ENCODE data around the gene SMTNL2.
A peak's percentile ranks its signal among the peaks of the same experiment; 100 is the strongest.

SMTNL2 gene

GRCh38 chr17:4584101-4584916 is at the start of gene SMTNL2:
Gene SMTNL2, plus strand, starts transcription at chr17:4584529. Its CDS starts 77 bp downstream, at chr17:4584606.
- DNase-seq (ENCODE audit: low spot score): peak; percentile 69

GRCh38 chr17:4534928-4535666 is 49.2 kb upstream of the SMTNL2 start:
- DNase-seq (ENCODE audit: low spot score): no peak

- DNase-seq (ENCODE audit: low spot score): no peak
Observed at GRCh38 chr17:4535667-4536258, 48.6 kb upstream of the SMTNL2 start.

- DNase-seq (ENCODE audit: low spot score): no peak
Observed at GRCh38 chr17:4536259-4536741, 48.0 kb upstream of the SMTNL2 start.

GRCh38 chr17:4536742-4537411 is 47.5 kb upstream of the SMTNL2 start:
- no peak for DNase-seq (ENCODE audit: low spot score)

GRCh38 chr17:4537451-4538235 is 46.7 kb upstream of the SMTNL2 start:
- DNase-seq (ENCODE audit: low spot score): no peak

GRCh38 chr17:4538236-4539002 is 45.9 kb upstream of the SMTNL2 start:
- no peak for DNase-seq (ENCODE audit: low spot score)

GRCh38 chr17:4539025-4539424 is 45.3 kb upstream of the SMTNL2 start:
- DNase-seq (ENCODE audit: low spot score): no peak

- no peak for DNase-seq (ENCODE audit: low spot score)
Observed at GRCh38 chr17:4539576-4540223, 44.6 kb upstream of the SMTNL2 start.

GRCh38 chr17:4540224-4540651 is 44.1 kb upstream of the SMTNL2 start:
- peak; percentile 75 for DNase-seq (ENCODE audit: low spot score)

GRCh38 chr17:4540687-4541327 is 43.5 kb upstream of the SMTNL2 start:
- DNase-seq (ENCODE audit: low spot score): no peak

- no peak for DNase-seq (ENCODE audit: low spot score)
Observed at GRCh38 chr17:4541328-4542002, 42.9 kb upstream of the SMTNL2 start.

- DNase-seq (ENCODE audit: low spot score): no peak
Observed at GRCh38 chr17:4542003-4542725, 42.2 kb upstream of the SMTNL2 start.

- DNase-seq (ENCODE audit: low spot score): no peak
Observed at GRCh38 chr17:4542726-4543191, 41.6 kb upstream of the SMTNL2 start.

- no peak for DNase-seq (ENCODE audit: low spot score)
Observed at GRCh38 chr17:4543557-4544026, 40.7 kb upstream of the SMTNL2 start.

- DNase-seq (ENCODE audit: low spot score): no peak
Observed at GRCh38 chr17:4544135-4544950, 40.0 kb upstream of the SMTNL2 start.

- DNase-seq (ENCODE audit: low spot score): no peak
Observed at GRCh38 chr17:4544951-4545216, 39.4 kb upstream of the SMTNL2 start.
